OCI-LY1 (cell line): ENCODE results near the gene RASA3.
A peak's percentile ranks its signal among the peaks of the same experiment; 100 is the strongest.

Experiments used
- H2AFZ ChIP-seq: fragments of 200-600 bp; sonication (generic), shearing (Covaris generic); 2 replicates; pipeline ENCODE4 v1.6.0; 2014; ENCODE audit warnings: antibody characterized with exemption, mild to moderate bottlenecking, low read length
- H3F3A ChIP-seq: fragments of 200-600 bp; sonication (generic), shearing (Covaris generic); 2 replicates; pipeline ENCODE4 v1.6.0; 2014; ENCODE audit warnings: mild to moderate bottlenecking, antibody characterized with exemption, low read length, moderate library complexity; ENCODE audit not compliant: insufficient read depth
- H3K27ac ChIP-seq: fragments of 200-600 bp; sonication (generic); 2 replicates; pipeline ENCODE4 v1.5.1; 2014; ENCODE audit warnings: low read length, mixed run types, mild to moderate bottlenecking, low read depth; ENCODE audit not compliant: poor library complexity, severe bottlenecking
- H3K27me3 ChIP-seq: fragments of 200-600 bp; sonication (generic); 2 replicates; pipeline ENCODE4 v1.6.0; 2014; ENCODE audit warnings: antibody characterized with exemption, mild to moderate bottlenecking, low read length, moderate library complexity; ENCODE audit not compliant: insufficient read depth
- H3K36me3 ChIP-seq: fragments of 200-600 bp; sonication (generic); 2 replicates; pipeline ENCODE4 v1.6.1; 2014; ENCODE audit warnings: mild to moderate bottlenecking, antibody characterized with exemption, low read length, moderate library complexity, mixed read lengths; ENCODE audit not compliant: insufficient read depth
- H3K4me1 ChIP-seq: fragments of 200-600 bp; sonication (generic); 2 replicates; pipeline ENCODE4 v1.5.1; 2014; ENCODE audit warnings: mild to moderate bottlenecking, low read length, moderate library complexity; ENCODE audit not compliant: insufficient read depth, severe bottlenecking
- H3K4me2 ChIP-seq: fragments of 200-600 bp; sonication (generic), shearing (Covaris generic); 2 replicates; pipeline ENCODE4 v1.6.1; 2014; ENCODE audit warnings: low read length
- H3K4me3 ChIP-seq: fragments of 200-600 bp; sonication (generic); 2 replicates; pipeline ENCODE4 v1.5.1; 2014; ENCODE audit warnings: low read length, low read depth, mild to moderate bottlenecking, mixed read lengths; ENCODE audit not compliant: poor library complexity, severe bottlenecking
- H3K79me2 ChIP-seq: fragments of 200-600 bp; shearing (Covaris generic); 2 replicates; pipeline ENCODE4 v1.6.1; 2016; ENCODE audit warnings: mixed run types, low read length, mixed read lengths; ENCODE audit not compliant: insufficient read depth
- H3K9ac ChIP-seq: fragments of 200-600 bp; sonication (generic), shearing (Covaris generic); 2 replicates; pipeline ENCODE4 v1.6.1; 2014; ENCODE audit warnings: mild to moderate bottlenecking, low read length, mixed read lengths
- H3K9me2 ChIP-seq: fragments of 200-600 bp; sonication (generic), shearing (Covaris generic); 2 replicates; pipeline ENCODE4 v1.6.1; 2014; ENCODE audit warnings: low read depth, mild to moderate bottlenecking, low read length, mixed read lengths
- H3K9me3 ChIP-seq: fragments of 200-600 bp; shearing (Covaris generic); 2 replicates; pipeline ENCODE4 v1.6.1; 2014; ENCODE audit warnings: low read length, mixed read lengths
- H4K20me1 ChIP-seq: fragments of 200-600 bp; sonication (generic), shearing (Covaris generic); 2 replicates; pipeline ENCODE4 v1.6.0; 2016; ENCODE audit warnings: mild to moderate bottlenecking, low read length; ENCODE audit not compliant: insufficient read depth
- EZH2 ChIP-seq: fragments of 200-600 bp; sonication (generic), shearing (Covaris generic); IDR thresholded peaks from 2 replicates; pipeline ENCODE4 v1.8.0; 2017; ENCODE audit warnings: borderline replicate concordance, mixed run types, mild to moderate bottlenecking, antibody characterized with exemption, low read length, moderate library complexity, mixed read lengths
- TF ChIP-seq, protein P1 (sequence below): fragments of 200-600 bp; sonication (generic), shearing (Covaris generic); IDR thresholded peaks from 2 replicates; pipeline ENCODE4 v1.5.1; 2017; ENCODE audit warnings: mild to moderate bottlenecking, antibody characterized with exemption, low read length, moderate library complexity, mixed read lengths

Gene RASA3, protein sequence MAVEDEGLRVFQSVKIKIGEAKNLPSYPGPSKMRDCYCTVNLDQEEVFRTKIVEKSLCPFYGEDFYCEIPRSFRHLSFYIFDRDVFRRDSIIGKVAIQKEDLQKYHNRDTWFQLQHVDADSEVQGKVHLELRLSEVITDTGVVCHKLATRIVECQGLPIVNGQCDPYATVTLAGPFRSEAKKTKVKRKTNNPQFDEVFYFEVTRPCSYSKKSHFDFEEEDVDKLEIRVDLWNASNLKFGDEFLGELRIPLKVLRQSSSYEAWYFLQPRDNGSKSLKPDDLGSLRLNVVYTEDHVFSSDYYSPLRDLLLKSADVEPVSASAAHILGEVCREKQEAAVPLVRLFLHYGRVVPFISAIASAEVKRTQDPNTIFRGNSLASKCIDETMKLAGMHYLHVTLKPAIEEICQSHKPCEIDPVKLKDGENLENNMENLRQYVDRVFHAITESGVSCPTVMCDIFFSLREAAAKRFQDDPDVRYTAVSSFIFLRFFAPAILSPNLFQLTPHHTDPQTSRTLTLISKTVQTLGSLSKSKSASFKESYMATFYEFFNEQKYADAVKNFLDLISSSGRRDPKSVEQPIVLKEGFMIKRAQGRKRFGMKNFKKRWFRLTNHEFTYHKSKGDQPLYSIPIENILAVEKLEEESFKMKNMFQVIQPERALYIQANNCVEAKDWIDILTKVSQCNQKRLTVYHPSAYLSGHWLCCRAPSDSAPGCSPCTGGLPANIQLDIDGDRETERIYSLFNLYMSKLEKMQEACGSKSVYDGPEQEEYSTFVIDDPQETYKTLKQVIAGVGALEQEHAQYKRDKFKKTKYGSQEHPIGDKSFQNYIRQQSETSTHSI

DNA sequence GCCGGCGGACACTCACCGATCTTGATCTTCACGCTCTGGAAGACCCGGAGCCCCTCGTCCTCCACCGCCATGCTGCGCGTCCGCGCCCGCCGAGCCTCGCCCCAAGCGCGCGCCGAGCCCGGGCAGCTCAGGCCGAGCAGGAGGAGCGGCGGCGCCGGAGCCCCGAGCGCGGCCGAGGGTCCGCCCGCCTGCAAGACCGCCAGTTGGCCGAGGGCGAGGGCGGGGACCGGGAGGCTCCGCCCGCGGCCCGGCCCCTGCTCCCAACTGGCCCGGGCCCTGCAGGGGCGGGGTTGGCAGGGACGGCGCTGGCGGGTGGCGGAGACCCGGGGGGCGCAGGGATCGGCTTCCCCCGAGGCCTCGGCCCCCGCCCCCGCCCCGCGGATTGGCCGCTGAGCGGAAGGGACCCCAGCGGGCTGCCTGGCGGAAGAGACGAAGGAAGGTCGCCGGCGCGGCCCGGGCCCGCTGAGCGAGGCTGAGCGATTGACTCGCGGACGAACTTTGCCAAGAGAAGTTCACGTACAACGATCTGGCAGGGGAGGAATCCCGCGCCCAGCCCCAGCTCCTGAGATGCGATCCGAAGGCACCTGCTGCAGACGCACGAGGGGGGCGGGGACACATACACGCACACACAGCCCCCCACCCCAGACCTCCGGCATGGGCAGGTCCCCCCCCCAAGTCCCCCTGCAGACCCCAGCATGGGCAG is at the start of gene RASA3:
RASA3 (minus strand) TSS at position 205 of the 703 bp plus-strand sequence; CDS start at position 71, 134 bp downstream.
- peaks cover 4% of the 10 kb centered on the region; the same call in 1 of the 2 replicates for H3K27me3 ChIP-seq
- no peaks in the 10 kb centered on the region for H3K9me3 ChIP-seq
- no peaks in the 10 kb centered on the region for H3K9me2 ChIP-seq
- H2AFZ ChIP-seq = no peak within 1 kb of the TSS
- H4K20me1 ChIP-seq = no peaks in the 10 kb centered on the region
- H3K9ac ChIP-seq = peak within 1 kb of the TSS; percentile 51
- H3K4me1 ChIP-seq = peaks cover 41% of the 10 kb centered on the region
- peaks cover 8% of the 10 kb centered on the region; the same call in 1 of the 2 replicates for H3F3A ChIP-seq
- H3K4me2 ChIP-seq = peak within 1 kb of the TSS; percentile 88
- TF ChIP-seq EZH2 = no peak
- TF ChIP-seq, protein P1, sequence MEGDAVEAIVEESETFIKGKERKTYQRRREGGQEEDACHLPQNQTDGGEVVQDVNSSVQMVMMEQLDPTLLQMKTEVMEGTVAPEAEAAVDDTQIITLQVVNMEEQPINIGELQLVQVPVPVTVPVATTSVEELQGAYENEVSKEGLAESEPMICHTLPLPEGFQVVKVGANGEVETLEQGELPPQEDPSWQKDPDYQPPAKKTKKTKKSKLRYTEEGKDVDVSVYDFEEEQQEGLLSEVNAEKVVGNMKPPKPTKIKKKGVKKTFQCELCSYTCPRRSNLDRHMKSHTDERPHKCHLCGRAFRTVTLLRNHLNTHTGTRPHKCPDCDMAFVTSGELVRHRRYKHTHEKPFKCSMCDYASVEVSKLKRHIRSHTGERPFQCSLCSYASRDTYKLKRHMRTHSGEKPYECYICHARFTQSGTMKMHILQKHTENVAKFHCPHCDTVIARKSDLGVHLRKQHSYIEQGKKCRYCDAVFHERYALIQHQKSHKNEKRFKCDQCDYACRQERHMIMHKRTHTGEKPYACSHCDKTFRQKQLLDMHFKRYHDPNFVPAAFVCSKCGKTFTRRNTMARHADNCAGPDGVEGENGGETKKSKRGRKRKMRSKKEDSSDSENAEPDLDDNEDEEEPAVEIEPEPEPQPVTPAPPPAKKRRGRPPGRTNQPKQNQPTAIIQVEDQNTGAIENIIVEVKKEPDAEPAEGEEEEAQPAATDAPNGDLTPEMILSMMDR = no peak
- H3K79me2 ChIP-seq = no peaks in the 10 kb centered on the region
- peak within 1 kb of the TSS; percentile 64 for H3K4me3 ChIP-seq
- no peaks in the 10 kb centered on the region for H3K36me3 ChIP-seq
- H3K27ac ChIP-seq = no peak within 1 kb of the TSS

DNA sequence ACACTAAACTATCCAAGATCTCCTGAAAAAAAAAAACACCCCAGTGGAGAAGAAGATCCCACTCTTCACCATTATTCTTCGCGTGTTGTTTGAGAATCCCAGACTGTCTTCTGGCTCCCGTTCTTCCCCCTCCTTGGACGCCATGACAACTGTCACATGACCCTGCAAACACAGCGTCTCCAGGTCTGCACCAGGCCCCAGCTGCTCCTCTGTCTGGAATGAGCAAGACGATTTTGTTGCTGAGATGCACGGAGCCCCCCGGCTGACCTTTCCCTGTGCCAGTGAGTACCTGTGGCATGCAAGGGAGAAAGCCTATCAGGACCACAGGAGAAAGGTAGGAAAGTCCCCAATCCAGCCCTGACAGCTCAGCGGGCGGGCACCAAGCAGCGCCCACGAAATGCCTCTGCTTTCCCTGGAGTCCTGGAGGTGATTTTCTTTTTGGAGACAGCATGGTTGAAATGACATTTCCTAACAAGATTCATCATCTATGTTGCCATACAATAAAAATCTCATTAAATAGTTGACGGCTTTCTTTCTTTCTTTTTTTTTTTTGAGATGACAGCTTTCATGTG is 46.8 kb upstream of the RASA3 start, which contains the start of gene CFAP97D2:
CFAP97D2 (plus strand) TSS at position 171 of the 572 bp plus-strand sequence; CDS start at position 245, 74 bp downstream.
- peaks cover 11% of the 10 kb centered on the region; the same call in 1 of the 2 replicates for H3K27me3 ChIP-seq
- H3K4me1 ChIP-seq = no peaks in the 10 kb centered on the region
- no peak within 1 kb of the TSS for H3K9ac ChIP-seq
- H2AFZ ChIP-seq = no peak within 1 kb of the TSS
- TF ChIP-seq, protein P1 = no peak
- H3K79me2 ChIP-seq = no peaks in the 10 kb centered on the region
- H3K27ac ChIP-seq = no peak within 1 kb of the TSS
- no peaks in the 10 kb centered on the region for H4K20me1 ChIP-seq
- H3K4me3 ChIP-seq = no peak within 1 kb of the TSS
- no peak within 1 kb of the TSS for H3K4me2 ChIP-seq
- H3F3A ChIP-seq = no peaks in the 10 kb centered on the region
- H3K9me2 ChIP-seq = no peaks in the 10 kb centered on the region
- no peaks in the 10 kb centered on the region for H3K9me3 ChIP-seq
- no peaks in the 10 kb centered on the region for H3K36me3 ChIP-seq
